ENCODE data around the gene PREX1.

The PREX1 gene

GRCh38 chr20:48681873-48682426 is 145.8 kb downstream of the PREX1 start:
- DNase-seq (ENCODE audit: low read depth): no peak

GRCh38 chr20:48681201-48681872 is 146.5 kb downstream of the PREX1 start:
- DNase-seq (ENCODE audit: low read depth): no peak

GRCh38 chr20:48680650-48681049 is 147.1 kb downstream of the PREX1 start:
- DNase-seq (ENCODE audit: low read depth): no peak

GRCh38 chr20:48679599-48679998 is 148.2 kb downstream of the PREX1 start:
- no peak for DNase-seq (ENCODE audit: low read depth)

- no peak for DNase-seq (ENCODE audit: low read depth)
Measured at GRCh38 chr20:48679011-48679410, 148.8 kb downstream of the PREX1 start.

- DNase-seq (ENCODE audit: low read depth): no peak
Measured at GRCh38 chr20:48678421-48678820, 149.4 kb downstream of the PREX1 start.

GRCh38 chr20:48676795-48677460 is 150.9 kb downstream of the PREX1 start:
- no peak for DNase-seq (ENCODE audit: low read depth)

- no peak for DNase-seq (ENCODE audit: low read depth)
Measured at GRCh38 chr20:48676125-48676524, 151.7 kb downstream of the PREX1 start.

- DNase-seq (ENCODE audit: low read depth): no peak
Measured at GRCh38 chr20:48674461-48674860, 153.3 kb downstream of the PREX1 start.

- no peak for DNase-seq (ENCODE audit: low read depth)
Measured at GRCh38 chr20:48673507-48673906, 154.3 kb downstream of the PREX1 start.

- DNase-seq (ENCODE audit: low read depth): no peak
Measured at GRCh38 chr20:48672324-48672723, 155.5 kb downstream of the PREX1 start.

- no peak for DNase-seq (ENCODE audit: low read depth)
Measured at GRCh38 chr20:48671141-48671540, 156.7 kb downstream of the PREX1 start.

- DNase-seq (ENCODE audit: low read depth): no peak
Measured at GRCh38 chr20:48669946-48670605, 157.7 kb downstream of the PREX1 start.

- DNase-seq (ENCODE audit: low read depth): no peak
Measured at GRCh38 chr20:48668451-48668946, 159.3 kb downstream of the PREX1 start.

GRCh38 chr20:48667889-48668413 is 159.8 kb downstream of the PREX1 start:
- DNase-seq (ENCODE audit: low read depth): no peak

- DNase-seq (ENCODE audit: low read depth): no peak
Measured at GRCh38 chr20:48667481-48667880, 160.3 kb downstream of the PREX1 start.

- DNase-seq (ENCODE audit: low read depth): no peak
Measured at GRCh38 chr20:48665785-48666184, 162.0 kb downstream of the PREX1 start.

GRCh38 chr20:48662711-48663110 is 165.1 kb downstream of the PREX1 start:
- DNase-seq (ENCODE audit: low read depth): no peak

- no peak for DNase-seq (ENCODE audit: low read depth)
Measured at GRCh38 chr20:48661575-48662455, 166.0 kb downstream of the PREX1 start.

GRCh38 chr20:48660788-48661187 is 167.0 kb downstream of the PREX1 start:
- DNase-seq (ENCODE audit: low read depth): no peak

GRCh38 chr20:48659858-48660257 is 167.9 kb downstream of the PREX1 start:
- no peak for DNase-seq (ENCODE audit: low read depth)

GRCh38 chr20:48658505-48658904 is 169.3 kb downstream of the PREX1 start:
- no peak for DNase-seq (ENCODE audit: low read depth)
